HG02885 (cell line): ENCODE data around the gene KRTAP10-4.
"Not testable (repeated sequence)": the region's sequence is repeated elsewhere in the genome, so short reads cannot be mapped to it uniquely, and the experiment has no call there.

Experiments used
- ATAC-seq: cut with Tn5 transposase; IDR thresholded peaks from one replicate; pipeline ENCODE4 v1.9.1; 2021; ENCODE audit warnings: mild to moderate bottlenecking; ENCODE audit not compliant: unreplicated experiment, poor library complexity

Gene KRTAP10-4, protein sequence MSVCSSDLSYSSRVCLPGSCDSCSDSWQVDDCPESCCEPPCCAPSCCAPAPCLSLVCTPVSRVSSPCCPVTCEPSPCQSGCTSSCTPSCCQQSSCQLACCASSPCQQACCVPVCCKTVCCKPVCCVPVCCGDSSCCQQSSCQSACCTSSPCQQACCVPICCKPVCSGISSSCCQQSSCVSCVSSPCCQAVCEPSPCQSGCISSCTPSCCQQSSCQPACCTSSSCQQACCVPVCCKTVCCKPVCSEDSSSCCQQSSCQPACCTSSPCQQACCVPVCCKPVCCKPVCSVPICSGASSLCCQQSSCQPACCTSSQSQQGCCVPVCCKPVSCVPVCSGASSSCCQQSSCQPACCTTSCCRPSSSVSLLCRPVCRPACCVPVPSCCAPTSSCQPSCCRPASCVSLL

GRCh38 chr21:44573630-44574456 is at the start of gene KRTAP10-4:
Gene KRTAP10-4 (plus strand): TSS chr21:44573729. CDS start chr21:44573759, 30 bp downstream.
- not testable (repeated sequence) for ATAC-seq

DNA sequence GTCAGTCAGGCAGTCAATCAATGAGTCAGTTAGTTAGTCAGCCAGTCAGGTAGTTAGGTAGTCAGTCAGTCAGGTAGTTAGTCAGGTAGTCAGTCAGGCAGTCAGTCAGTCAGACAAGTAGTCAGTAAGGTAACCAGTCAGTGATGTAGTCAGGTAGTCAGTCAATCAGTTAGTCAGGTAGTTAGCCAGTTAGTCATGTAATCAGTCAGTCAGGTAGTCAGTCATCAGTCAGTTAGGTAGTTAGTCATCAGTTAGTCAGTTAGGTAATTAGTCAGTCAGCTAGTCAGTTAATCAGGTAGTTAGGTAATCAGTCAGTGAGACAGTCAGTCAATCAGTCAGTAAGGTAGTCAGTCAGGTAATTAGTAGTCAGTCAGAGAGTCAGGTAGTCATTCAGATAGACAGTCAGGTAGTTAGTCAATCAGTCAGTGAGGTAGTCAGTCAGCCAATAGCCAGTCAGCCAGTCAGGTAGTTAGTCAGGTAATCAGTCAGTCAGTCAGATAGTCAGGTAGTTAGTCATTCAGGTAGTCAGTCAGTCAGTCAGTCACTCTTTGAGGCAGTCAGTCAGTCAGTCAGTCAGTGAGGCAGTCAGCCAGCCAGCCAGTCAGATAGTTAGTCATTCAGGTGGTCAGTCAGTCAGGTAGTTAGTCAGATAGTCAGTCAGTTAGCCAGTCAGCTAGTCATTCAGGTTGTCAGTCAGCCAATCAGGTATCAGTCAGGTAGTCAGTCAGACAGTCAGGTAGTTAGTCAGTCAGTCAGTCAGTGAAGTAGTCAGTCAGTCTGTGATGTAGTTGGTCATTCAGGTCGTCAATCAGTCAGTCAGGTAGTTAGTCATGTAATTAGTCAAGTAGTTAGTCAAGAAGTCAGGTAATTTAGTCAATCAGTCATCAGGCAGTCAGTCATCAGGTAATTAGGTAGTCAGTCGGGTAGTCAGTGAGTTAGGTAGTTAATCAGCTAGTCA is 48.8 kb upstream of the KRTAP10-4 start:
- ATAC-seq, result no peak

GRCh38 chr21:44525391-44526095 is 48.0 kb upstream of the KRTAP10-4 start:
- ATAC-seq, result no peak

GRCh38 chr21:44526096-44526997 is 47.2 kb upstream of the KRTAP10-4 start:
- no peak for ATAC-seq

- no peak for ATAC-seq
These were observed 46.2 kb upstream of the KRTAP10-4 start for GRCh38 chr21:44527156-44527982.

GRCh38 chr21:44527983-44528633 is 45.4 kb upstream of the KRTAP10-4 start:
- no peak for ATAC-seq

DNA sequence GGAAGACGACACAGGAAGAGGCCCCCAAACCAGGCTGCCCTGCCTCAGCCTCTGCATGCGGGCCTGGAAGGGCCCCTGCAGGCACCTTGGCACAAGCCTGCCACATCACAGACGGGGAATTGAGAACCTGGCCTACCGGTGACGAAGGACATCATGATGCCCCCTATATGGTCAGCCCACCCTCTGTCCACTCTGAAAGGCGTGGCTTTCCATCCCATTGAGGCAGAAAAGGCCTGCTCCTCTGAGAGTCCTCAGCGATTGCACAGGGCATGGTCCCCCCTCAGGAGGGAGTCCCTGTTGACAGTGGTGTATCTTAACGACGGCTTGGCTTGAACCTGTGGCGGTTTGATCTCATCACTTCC is 44.9 kb upstream of the KRTAP10-4 start:
- no peak for ATAC-seq

DNA sequence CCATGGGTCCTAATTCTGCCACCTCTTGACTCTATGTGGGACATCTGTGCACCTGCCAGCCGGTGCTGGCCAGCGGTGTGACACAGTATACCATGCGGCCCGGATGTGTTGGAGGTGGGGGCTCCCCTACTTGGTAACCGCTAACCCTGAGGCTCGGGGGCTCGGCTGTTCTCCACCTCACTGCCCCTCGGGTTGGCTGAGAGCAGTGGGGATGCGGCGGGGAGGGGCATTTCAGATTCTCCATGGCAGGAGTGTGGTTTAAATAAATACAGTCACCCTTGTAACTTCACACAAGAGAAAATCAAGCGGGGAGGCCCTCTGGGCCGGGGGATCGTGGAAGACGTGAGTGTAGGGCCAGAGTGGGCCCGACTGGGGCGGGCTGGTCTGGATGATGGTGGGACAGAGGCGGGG is 44.5 kb upstream of the KRTAP10-4 start:
- no peak for ATAC-seq

- no peak for ATAC-seq
These were observed 43.9 kb upstream of the KRTAP10-4 start for GRCh38 chr21:44529503-44530125.

DNA sequence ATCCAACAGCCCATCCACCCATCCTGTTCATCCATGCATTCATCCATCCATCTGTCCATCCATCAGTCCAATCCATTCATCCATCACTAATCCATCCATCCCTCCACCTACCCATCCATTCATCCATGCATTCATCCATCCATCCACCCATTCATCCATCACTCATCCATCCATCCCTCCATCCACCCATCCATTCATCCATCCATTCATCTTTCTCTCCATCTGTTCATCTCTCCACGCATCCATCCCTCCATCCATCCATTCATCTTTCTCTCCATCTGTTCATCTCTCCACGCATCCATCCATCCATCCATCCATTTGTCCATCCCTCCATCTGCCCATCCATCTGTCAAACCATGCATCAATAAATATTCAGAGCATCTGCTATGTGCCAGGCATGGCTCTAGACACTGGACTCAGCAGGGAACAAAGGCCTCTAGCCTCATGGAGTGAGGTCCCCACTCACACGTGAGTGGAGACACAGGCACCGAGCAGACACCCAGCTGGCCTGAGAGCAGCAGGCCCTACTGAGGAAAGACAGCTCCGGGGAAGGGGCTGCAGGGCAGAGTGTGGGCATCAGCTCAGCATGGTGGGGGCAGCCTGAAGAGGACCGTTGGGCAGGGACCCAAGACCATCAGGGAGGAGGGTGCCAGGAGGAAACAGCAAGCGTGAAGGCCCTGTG is 43.2 kb upstream of the KRTAP10-4 start:
- no peak for ATAC-seq

DNA sequence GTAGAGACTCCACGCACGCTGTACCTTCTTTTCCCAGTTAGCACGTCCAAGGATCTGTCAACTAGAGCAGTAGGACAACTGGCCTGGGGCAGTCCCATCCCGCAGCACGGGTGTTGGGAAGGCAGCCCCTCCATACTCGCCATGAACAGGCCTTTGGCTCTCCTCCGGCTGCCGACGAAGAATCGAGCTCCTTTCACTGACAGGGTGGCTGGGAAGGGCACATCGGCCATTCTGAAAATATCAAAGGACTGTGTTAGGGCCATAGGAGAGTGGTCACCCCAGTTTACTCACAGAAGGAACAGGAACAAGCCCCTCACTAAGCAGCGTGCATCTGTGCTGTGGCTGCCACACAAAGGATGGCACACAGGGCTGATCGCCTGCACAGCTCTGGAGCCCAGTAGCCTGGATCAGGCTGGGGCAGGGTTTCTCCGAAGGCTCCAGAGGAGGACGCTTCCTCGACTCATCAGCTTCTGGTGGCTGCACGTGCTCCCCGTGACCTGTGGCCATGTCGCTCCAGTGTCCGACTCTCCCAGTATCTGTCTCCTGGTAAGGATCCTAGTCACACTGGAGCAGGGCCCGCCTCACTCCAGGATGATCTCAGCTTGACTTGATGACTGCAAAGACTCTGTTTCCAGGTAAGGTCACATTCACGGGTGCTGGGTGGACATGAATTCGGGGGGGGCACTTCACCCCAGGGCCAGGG is 42.5 kb upstream of the KRTAP10-4 start:
- ATAC-seq, result no peak

GRCh38 chr21:44531606-44532564 is 41.6 kb upstream of the KRTAP10-4 start:
- ATAC-seq, result no peak

GRCh38 chr21:44532712-44533111 is 40.8 kb upstream of the KRTAP10-4 start:
- ATAC-seq, result no peak

GRCh38 chr21:44533121-44533890 is 40.2 kb upstream of the KRTAP10-4 start:
- ATAC-seq, result no peak
